ENCODE results near the gene PGM5. TPM values are rescaled to one million over a fixed set of nuclear protein-coding genes. Genes with fewer than 3 reads are reported as not detected.

Gene PGM5
- total and polyA plus RNA-seq, 4 donors: 4.3 to 51.7 (median 12.0) TPM

- 21 to 37% methylated on average over 14 of the region's 14 CpGs for WGBS, 2 donors
- Histone ChIP-seq H3K27ac (ENCODE audit: low read depth in 1 of 2, low read length in 1 of 2) (peak overlapping the region in 1 of 2 donors; percentile 69), H3K27me3 (ENCODE audit: control insufficient read depth in 3 of 3, insufficient read depth in 3 of 3, low read length in 2 of 3) (no peaks in the 10 kb centered on the region), H3K9ac (ENCODE audit: insufficient read depth in 1 of 2, low read length in 2 of 2) (no peak overlapping the region), H3K36me3 (ENCODE audit: control insufficient read depth in 4 of 4, insufficient read depth in 4 of 4, low read length in 4 of 4) (no peaks in the 10 kb centered on the region), H3K4me1 (ENCODE audit: control insufficient read depth in 5 of 5, insufficient read depth in 5 of 5, low read length in 5 of 5) (peaks cover 0 to 14% (median 8%) of the 10 kb centered on the region in 5 donors), H3K9me3 (ENCODE audit: control insufficient read depth in 4 of 4, insufficient read depth in 3 of 4, low read length in 3 of 4) (peaks cover 0 to 2% (median 0%) of the 10 kb centered on the region in 4 donors), H3K4me3 (no peak overlapping the region)
- ATAC-seq (ENCODE audit: insufficient read depth, low FRiP score) (peak; percentile 62), DNase-seq (peak; percentile 52 to 73 (median 68))
- no peak for TF ChIP-seq CTCF (IDR thresholded peaks at IDR 0.05; ENCODE audit: control extremely low read depth, extremely low read depth)
Measured at GRCh38 chr9:68560071-68560844, 203.8 kb downstream of the PGM5 start.

GRCh38 chr9:68562461-68562860, 206.1 kb downstream of the PGM5 start:
- no peak overlapping the region for H3K27ac ChIP-seq (ENCODE audit: low read depth in 1 of 2, low read length in 1 of 2)
- 74 to 85% methylated on average over 2 of the region's 2 CpGs for WGBS, 2 donors
- no peaks in the 10 kb centered on the region for H3K27me3 ChIP-seq (ENCODE audit: control insufficient read depth in 3 of 3, insufficient read depth in 3 of 3, low read length in 2 of 3)
- no peak overlapping the region for H3K9ac ChIP-seq (ENCODE audit: insufficient read depth in 1 of 2, low read length in 2 of 2)
- peaks cover 0 to 2% (median 0%) of the 10 kb centered on the region in 4 donors for H3K9me3 ChIP-seq (ENCODE audit: control insufficient read depth in 4 of 4, insufficient read depth in 3 of 4, low read length in 3 of 4)
- no peak for TF ChIP-seq CTCF (IDR thresholded peaks at IDR 0.05; ENCODE audit: control extremely low read depth, extremely low read depth)
- ATAC-seq (ENCODE audit: insufficient read depth, low FRiP score) (no peak), DNase-seq (no peak)
- H3K4me1 ChIP-seq (ENCODE audit: control insufficient read depth in 5 of 5, insufficient read depth in 5 of 5, low read length in 5 of 5): peaks cover 0 to 14% (median 8%) of the 10 kb centered on the region in 5 donors
- no peaks in the 10 kb centered on the region for H3K36me3 ChIP-seq (ENCODE audit: control insufficient read depth in 4 of 4, insufficient read depth in 4 of 4, low read length in 4 of 4)
- H3K4me3 ChIP-seq: no peak overlapping the region

GRCh38 chr9:68567565-68567964, 211.2 kb downstream of the PGM5 start:
- H3K9ac ChIP-seq (ENCODE audit: insufficient read depth in 1 of 2, low read length in 2 of 2): no peak overlapping the region
- no peak for TF ChIP-seq CTCF (IDR thresholded peaks at IDR 0.05; ENCODE audit: control extremely low read depth, extremely low read depth)
- ATAC-seq (ENCODE audit: insufficient read depth, low FRiP score): no peak
- no peak overlapping the region for H3K4me3 ChIP-seq
- H3K9me3 ChIP-seq (ENCODE audit: control insufficient read depth in 4 of 4, insufficient read depth in 3 of 4, low read length in 3 of 4): no peaks in the 10 kb centered on the region
- WGBS, 2 donors: 79 to 92% methylated on average over 3 of the region's 3 CpGs
- no peaks in the 10 kb centered on the region for H3K27me3 ChIP-seq (ENCODE audit: control insufficient read depth in 3 of 3, insufficient read depth in 3 of 3, low read length in 2 of 3)
- H3K4me1 ChIP-seq (ENCODE audit: control insufficient read depth in 5 of 5, insufficient read depth in 5 of 5, low read length in 5 of 5): no peaks in the 10 kb centered on the region
- no peaks in the 10 kb centered on the region for H3K36me3 ChIP-seq (ENCODE audit: control insufficient read depth in 4 of 4, insufficient read depth in 4 of 4, low read length in 4 of 4)
- no peak for DNase-seq
- no peak overlapping the region for H3K27ac ChIP-seq (ENCODE audit: low read depth in 1 of 2, low read length in 1 of 2)

Measured in lung (tissue), 12 donors.